ENCODE data around the gene VAV3. TPM values are rescaled to one million over a fixed set of nuclear protein-coding genes. Genes with fewer than 3 reads are reported as not detected.

Gene VAV3
- total RNA-seq, 1 donor from 2014 or later, result 2.6 TPM

DNA sequence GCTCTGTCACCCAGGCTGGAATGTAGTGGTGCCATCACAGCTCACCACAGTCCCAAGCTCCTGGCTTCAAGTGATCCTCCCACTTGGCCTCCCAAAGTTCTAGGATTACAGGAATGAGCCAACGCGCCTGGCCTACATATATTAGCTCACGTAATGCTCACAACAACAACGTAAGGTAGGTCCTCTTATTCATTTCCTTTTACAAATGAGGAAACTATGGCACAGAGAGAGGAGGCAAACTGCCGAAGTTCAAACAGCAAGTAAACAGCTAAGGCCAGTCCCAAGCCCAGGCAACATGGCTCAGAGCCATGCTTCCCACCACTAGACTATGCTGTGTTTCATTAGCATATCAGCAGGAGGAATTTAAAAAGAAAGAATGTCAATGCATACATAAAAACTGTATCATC is 284.4 kb downstream of the VAV3 start:
- peaks cover under 1% of the 10 kb centered on the region for H3K9me3 Mint-ChIP-seq (ENCODE audit: unreplicated experiment)

DNA sequence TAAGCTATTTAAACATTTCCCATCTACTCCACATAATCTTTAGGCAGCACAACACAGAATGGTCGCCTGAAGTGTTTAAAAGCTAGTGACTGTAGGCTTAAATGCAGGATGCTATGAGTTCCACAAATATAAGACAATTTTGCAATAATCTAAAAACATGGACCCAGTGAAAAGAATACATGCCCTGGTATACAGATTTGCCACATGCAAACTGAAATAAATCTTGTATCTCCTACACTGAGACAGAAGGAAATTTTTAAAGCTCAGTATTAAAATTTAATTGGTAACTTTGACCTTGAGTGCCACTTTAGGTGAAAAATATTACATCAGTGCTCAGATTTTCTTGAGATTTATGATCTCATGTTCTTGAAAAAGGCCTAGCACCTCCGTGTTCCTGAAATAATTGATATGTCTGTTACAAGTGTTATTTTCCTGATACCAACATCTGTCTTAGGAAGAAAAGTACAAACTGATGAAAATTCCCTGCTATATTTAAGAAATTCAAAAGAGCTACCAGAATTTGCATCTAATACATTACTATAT is 285.5 kb downstream of the VAV3 start:
- TF ChIP-seq EZH2 (IDR thresholded peaks at IDR 0.05; ENCODE audit: insufficient read depth, low read length), result no peak
- TF ChIP-seq, protein P1, sequence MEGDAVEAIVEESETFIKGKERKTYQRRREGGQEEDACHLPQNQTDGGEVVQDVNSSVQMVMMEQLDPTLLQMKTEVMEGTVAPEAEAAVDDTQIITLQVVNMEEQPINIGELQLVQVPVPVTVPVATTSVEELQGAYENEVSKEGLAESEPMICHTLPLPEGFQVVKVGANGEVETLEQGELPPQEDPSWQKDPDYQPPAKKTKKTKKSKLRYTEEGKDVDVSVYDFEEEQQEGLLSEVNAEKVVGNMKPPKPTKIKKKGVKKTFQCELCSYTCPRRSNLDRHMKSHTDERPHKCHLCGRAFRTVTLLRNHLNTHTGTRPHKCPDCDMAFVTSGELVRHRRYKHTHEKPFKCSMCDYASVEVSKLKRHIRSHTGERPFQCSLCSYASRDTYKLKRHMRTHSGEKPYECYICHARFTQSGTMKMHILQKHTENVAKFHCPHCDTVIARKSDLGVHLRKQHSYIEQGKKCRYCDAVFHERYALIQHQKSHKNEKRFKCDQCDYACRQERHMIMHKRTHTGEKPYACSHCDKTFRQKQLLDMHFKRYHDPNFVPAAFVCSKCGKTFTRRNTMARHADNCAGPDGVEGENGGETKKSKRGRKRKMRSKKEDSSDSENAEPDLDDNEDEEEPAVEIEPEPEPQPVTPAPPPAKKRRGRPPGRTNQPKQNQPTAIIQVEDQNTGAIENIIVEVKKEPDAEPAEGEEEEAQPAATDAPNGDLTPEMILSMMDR (IDR thresholded peaks at IDR 0.05; ENCODE audit: insufficient read depth, low read depth, low read length), result no peak
- Histone ChIP-seq H3K9me3 (ENCODE audit: insufficient read depth, low read depth, low read length) (no peaks in the 10 kb centered on the region), H3K27ac (ENCODE audit: low read depth, low read length) (no peak overlapping the region), H4K20me1 (ENCODE audit: insufficient read depth, low read length) (no peaks in the 10 kb centered on the region), H3K36me3 (ENCODE audit: insufficient read depth, low read length) (no peaks in the 10 kb centered on the region), H3K4me3 (ENCODE audit: insufficient read depth, low read depth, low read length) (no peak overlapping the region), H3K27me3 (ENCODE audit: insufficient read depth, low read length) (no peaks in the 10 kb centered on the region), H3K79me2 (ENCODE audit: insufficient read depth, low read length) (no peaks in the 10 kb centered on the region), H2AFZ (ENCODE audit: low read depth, low read length) (no peak overlapping the region), H3K4me2 (ENCODE audit: low read length) (no peak overlapping the region), H3K4me1 (ENCODE audit: insufficient read depth, low read length) (no peaks in the 10 kb centered on the region), H3K9ac (ENCODE audit: low read length) (no peak overlapping the region)
- peaks cover 4% of the 10 kb centered on the region for H3K4me1 Mint-ChIP-seq (ENCODE audit: low read depth, unreplicated experiment)
- FAIRE-seq (no peak), DNase-seq (ENCODE audit: low read depth) (no peak)
- no peak overlapping the region for H3K4me3 Mint-ChIP-seq (ENCODE audit: unreplicated experiment)
- H3K36me3 Mint-ChIP-seq (ENCODE audit: low read depth, unreplicated experiment), result peaks cover 2% of the 10 kb centered on the region
- H3K27ac Mint-ChIP-seq (ENCODE audit: unreplicated experiment), result no peak overlapping the region
- peaks cover 7% of the 10 kb centered on the region for H3K9me3 Mint-ChIP-seq (ENCODE audit: unreplicated experiment)
- H3K27me3 Mint-ChIP-seq (ENCODE audit: low read depth, unreplicated experiment), result no peaks in the 10 kb centered on the region

More for the DNA sequence above, 284.4 kb downstream of the VAV3 start:
- H3K36me3 Mint-ChIP-seq (ENCODE audit: low read depth, unreplicated experiment), result no peaks in the 10 kb centered on the region
- H3K27me3 Mint-ChIP-seq (ENCODE audit: low read depth, unreplicated experiment), result no peaks in the 10 kb centered on the region
- no peaks in the 10 kb centered on the region for H3K27me3 ChIP-seq (ENCODE audit: insufficient read depth, low read length)
- H3K4me2 ChIP-seq (ENCODE audit: low read length), result no peak overlapping the region
- H3K79me2 ChIP-seq (ENCODE audit: insufficient read depth, low read length), result no peaks in the 10 kb centered on the region
- H3K4me3 Mint-ChIP-seq (ENCODE audit: unreplicated experiment), result no peak overlapping the region
- TF ChIP-seq EZH2 (IDR thresholded peaks at IDR 0.05; ENCODE audit: insufficient read depth, low read length), result no peak
- TF ChIP-seq, protein P1 (IDR thresholded peaks at IDR 0.05; ENCODE audit: insufficient read depth, low read depth, low read length), result no peak
- H3K9me3 ChIP-seq (ENCODE audit: insufficient read depth, low read depth, low read length), result no peaks in the 10 kb centered on the region
- H3K9ac ChIP-seq (ENCODE audit: low read length), result no peak overlapping the region
- no peak overlapping the region for H3K27ac Mint-ChIP-seq (ENCODE audit: unreplicated experiment)
- H2AFZ ChIP-seq (ENCODE audit: low read depth, low read length), result no peak overlapping the region
- H3K4me3 ChIP-seq (ENCODE audit: insufficient read depth, low read depth, low read length), result no peak overlapping the region
- H3K4me1 Mint-ChIP-seq (ENCODE audit: low read depth, unreplicated experiment), result peaks cover 4% of the 10 kb centered on the region
- no peak for FAIRE-seq
- H4K20me1 ChIP-seq (ENCODE audit: insufficient read depth, low read length), result no peaks in the 10 kb centered on the region
- H3K36me3 ChIP-seq (ENCODE audit: insufficient read depth, low read length), result no peaks in the 10 kb centered on the region
- H3K4me1 ChIP-seq (ENCODE audit: insufficient read depth, low read length), result no peaks in the 10 kb centered on the region
- no peak overlapping the region for H3K27ac ChIP-seq (ENCODE audit: low read depth, low read length)
- no peak for DNase-seq (ENCODE audit: low read depth)

DNA sequence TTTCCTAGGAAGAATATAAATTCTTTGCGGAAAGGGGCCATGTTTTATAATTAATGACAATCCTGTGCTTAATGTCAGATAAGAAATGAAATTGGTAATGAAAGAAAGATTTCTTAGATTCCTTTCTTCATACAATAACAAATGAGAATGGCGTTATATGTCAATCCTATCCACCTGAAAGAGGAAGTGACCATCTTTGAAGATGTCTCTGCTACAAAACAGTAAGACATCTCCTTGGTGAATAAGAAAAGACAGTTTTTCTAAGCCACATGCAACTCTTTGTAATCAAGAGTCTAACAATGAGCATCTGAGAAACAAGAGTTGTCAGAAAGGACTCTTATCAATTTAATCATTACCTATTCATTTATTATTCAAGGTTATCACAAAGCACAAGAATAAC is 286.0 kb downstream of the VAV3 start:
- peaks cover 2% of the 10 kb centered on the region for H3K36me3 Mint-ChIP-seq (ENCODE audit: low read depth, unreplicated experiment)

More for the DNA sequence above, 286.0 kb downstream of the VAV3 start:
- DNase-seq (ENCODE audit: low read depth) (no peak), FAIRE-seq (no peak)
- peaks cover 4% of the 10 kb centered on the region for H3K4me1 Mint-ChIP-seq (ENCODE audit: low read depth, unreplicated experiment)
- Histone ChIP-seq H4K20me1 (ENCODE audit: insufficient read depth, low read length) (no peaks in the 10 kb centered on the region), H2AFZ (ENCODE audit: low read depth, low read length) (no peak overlapping the region), H3K27me3 (ENCODE audit: insufficient read depth, low read length) (no peaks in the 10 kb centered on the region), H3K79me2 (ENCODE audit: insufficient read depth, low read length) (no peaks in the 10 kb centered on the region), H3K4me2 (ENCODE audit: low read length) (no peak overlapping the region), H3K4me3 (ENCODE audit: insufficient read depth, low read depth, low read length) (no peak overlapping the region), H3K36me3 (ENCODE audit: insufficient read depth, low read length) (no peaks in the 10 kb centered on the region), H3K4me1 (ENCODE audit: insufficient read depth, low read length) (no peaks in the 10 kb centered on the region), H3K9me3 (ENCODE audit: insufficient read depth, low read depth, low read length) (no peaks in the 10 kb centered on the region), H3K27ac (ENCODE audit: low read depth, low read length) (no peak overlapping the region), H3K9ac (ENCODE audit: low read length) (no peak overlapping the region)
- H3K27me3 Mint-ChIP-seq (ENCODE audit: low read depth, unreplicated experiment), result no peaks in the 10 kb centered on the region
- peaks cover 7% of the 10 kb centered on the region for H3K9me3 Mint-ChIP-seq (ENCODE audit: unreplicated experiment)
- H3K27ac Mint-ChIP-seq (ENCODE audit: unreplicated experiment), result no peak overlapping the region
- TF ChIP-seq EZH2 (IDR thresholded peaks at IDR 0.05; ENCODE audit: insufficient read depth, low read length), result no peak
- TF ChIP-seq, protein P1 (IDR thresholded peaks at IDR 0.05; ENCODE audit: insufficient read depth, low read depth, low read length), result no peak
- H3K4me3 Mint-ChIP-seq (ENCODE audit: unreplicated experiment), result no peak overlapping the region

Measured in astrocyte (in vitro differentiated cells and primary cell).